ENCODE data around the gene FOXP3.

DNA sequence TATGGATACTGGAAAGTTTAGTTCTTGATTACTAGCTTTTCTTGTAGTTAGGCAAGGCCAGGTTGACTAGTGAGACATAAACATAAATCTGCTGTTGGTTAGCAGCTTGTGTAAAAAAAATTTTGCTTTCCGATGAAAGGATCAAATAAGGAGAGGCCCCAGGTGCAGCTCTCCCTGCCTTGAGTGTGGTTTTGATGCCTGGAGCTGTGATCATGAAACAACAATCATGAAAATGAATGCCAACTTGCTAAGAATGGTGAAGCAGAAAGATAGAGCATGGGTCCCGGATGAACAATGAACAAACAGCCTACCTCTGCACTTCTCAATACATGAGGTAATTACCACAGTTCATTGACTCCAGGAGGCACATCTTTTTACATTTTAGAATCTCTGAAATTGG, 50.1 kb downstream of the FOXP3 start:
- TF ChIP-seq, protein P1, sequence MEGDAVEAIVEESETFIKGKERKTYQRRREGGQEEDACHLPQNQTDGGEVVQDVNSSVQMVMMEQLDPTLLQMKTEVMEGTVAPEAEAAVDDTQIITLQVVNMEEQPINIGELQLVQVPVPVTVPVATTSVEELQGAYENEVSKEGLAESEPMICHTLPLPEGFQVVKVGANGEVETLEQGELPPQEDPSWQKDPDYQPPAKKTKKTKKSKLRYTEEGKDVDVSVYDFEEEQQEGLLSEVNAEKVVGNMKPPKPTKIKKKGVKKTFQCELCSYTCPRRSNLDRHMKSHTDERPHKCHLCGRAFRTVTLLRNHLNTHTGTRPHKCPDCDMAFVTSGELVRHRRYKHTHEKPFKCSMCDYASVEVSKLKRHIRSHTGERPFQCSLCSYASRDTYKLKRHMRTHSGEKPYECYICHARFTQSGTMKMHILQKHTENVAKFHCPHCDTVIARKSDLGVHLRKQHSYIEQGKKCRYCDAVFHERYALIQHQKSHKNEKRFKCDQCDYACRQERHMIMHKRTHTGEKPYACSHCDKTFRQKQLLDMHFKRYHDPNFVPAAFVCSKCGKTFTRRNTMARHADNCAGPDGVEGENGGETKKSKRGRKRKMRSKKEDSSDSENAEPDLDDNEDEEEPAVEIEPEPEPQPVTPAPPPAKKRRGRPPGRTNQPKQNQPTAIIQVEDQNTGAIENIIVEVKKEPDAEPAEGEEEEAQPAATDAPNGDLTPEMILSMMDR (conservative IDR thresholded peaks at IDR 0.05; ENCODE audit: low read depth, low read length): no peak
- TF ChIP-seq POLR2A (IDR thresholded peaks at IDR 0.05; ENCODE audit: low read depth, low read length) (no peak), MXI1 (IDR thresholded peaks at IDR 0.05; ENCODE audit: borderline replicate concordance, low read depth, low read length) (no peak), RAD21 (IDR thresholded peaks at IDR 0.05; ENCODE audit: low read length) (no peak), BHLHE40 (IDR thresholded peaks at IDR 0.05; ENCODE audit: low read depth, low read length) (no peak), FOS (IDR thresholded peaks at IDR 0.05; ENCODE audit: low read depth, low read length) (no peak)
- TF ChIP-seq, protein P2, sequence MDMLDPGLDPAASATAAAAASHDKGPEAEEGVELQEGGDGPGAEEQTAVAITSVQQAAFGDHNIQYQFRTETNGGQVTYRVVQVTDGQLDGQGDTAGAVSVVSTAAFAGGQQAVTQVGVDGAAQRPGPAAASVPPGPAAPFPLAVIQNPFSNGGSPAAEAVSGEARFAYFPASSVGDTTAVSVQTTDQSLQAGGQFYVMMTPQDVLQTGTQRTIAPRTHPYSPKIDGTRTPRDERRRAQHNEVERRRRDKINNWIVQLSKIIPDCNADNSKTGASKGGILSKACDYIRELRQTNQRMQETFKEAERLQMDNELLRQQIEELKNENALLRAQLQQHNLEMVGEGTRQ (IDR thresholded peaks at IDR 0.05; ENCODE audit: low read depth, low read length): no peak
